HepG2 (cell line): Measurements from ENCODE around the gene CTNNA3.

Experiments
- CTCF ChIP-seq: sonication (generic); formaldehyde crosslinking; IDR thresholded peaks from 2 replicates; pipeline ENCODE4 v1.5.0; 2020; ENCODE audit warnings: mild to moderate bottlenecking, missing genetic modification reagents, moderate library complexity
- EP300 ChIP-seq, 3 experiments: sonication (generic) in 1 of 3; formaldehyde crosslinking in 1 of 3; IDR thresholded peaks; 2 replicates each; pipeline versions ENCODE4 v1.5.1 to v1.6.1; 2011 to 2020; ENCODE audit warnings: low read depth in 2 of 3, low read length in 2 of 3, borderline replicate concordance in 1 of 3, improper control_type of control experiment in 1 of 3, mild to moderate bottlenecking in 1 of 3, missing genetic modification reagents in 1 of 3, moderate library complexity in 1 of 3
- ESRRA ChIP-seq: sonication (generic); formaldehyde crosslinking; IDR thresholded peaks from 2 replicates; pipeline ENCODE4 v1.5.1; 2020; ENCODE audit warnings: mild to moderate bottlenecking, low read depth, missing genetic modification reagents
- GABPA ChIP-seq, 2 experiments: IDR thresholded peaks; 2 replicates each; pipeline ENCODE4 v1.6.1; 2011 to 2016; ENCODE audit warnings: low read depth in 2 of 2, low read length in 1 of 2, missing biosample characterization in 1 of 2, missing genetic modification characterization in 1 of 2
- KDM2A ChIP-seq: sonication (generic); formaldehyde crosslinking; IDR thresholded peaks from 2 replicates; pipeline ENCODE4 v1.4.0; 2020; ENCODE audit warnings: low read depth, missing genetic modification reagents, borderline replicate concordance
- POLR2A ChIP-seq, 2 experiments: IDR thresholded peaks; 2 replicates each; pipeline ENCODE4 v1.6.1; 2011; ENCODE audit warnings: low read depth in 2 of 2, low read length in 2 of 2, mild to moderate bottlenecking in 1 of 2, moderate library complexity in 1 of 2; ENCODE audit not compliant: insufficient read depth in 1 of 2
- POLR2AphosphoS5 ChIP-seq: IDR thresholded peaks from 2 replicates; pipeline ENCODE4 v1.6.1; 2012; ENCODE audit warnings: low read depth, low read length
- SIN3A ChIP-seq: IDR thresholded peaks from 2 replicates; pipeline ENCODE4 v1.6.1; 2011; ENCODE audit warnings: low read depth, mild to moderate bottlenecking, control low read depth, low read length, borderline replicate concordance
- TFE3 ChIP-seq: IDR thresholded peaks from 2 replicates; pipeline ENCODE4 v1.6.1; 2016
- ZFP36L1 ChIP-seq: sonication (generic); formaldehyde crosslinking; IDR thresholded peaks from 2 replicates; pipeline ENCODE4 v1.8.0; 2022; ENCODE audit warnings: mild to moderate bottlenecking, missing genetic modification reagents, moderate library complexity
- ZNF205 ChIP-seq: IDR thresholded peaks from 2 replicates; pipeline ENCODE4 v1.6.1; 2018; ENCODE audit warnings: missing biosample characterization, missing genetic modification reagents
- ZNF546 ChIP-seq: sonication (generic); formaldehyde crosslinking; conservative IDR thresholded peaks from 2 replicates; pipeline ENCODE4 v1.8.1; 2023; ENCODE audit warnings: mild to moderate bottlenecking, missing genetic modification reagents
- ZNF709 ChIP-seq: sonication (generic); formaldehyde crosslinking; IDR thresholded peaks from 2 replicates; pipeline ENCODE4 v1.5.0; 2020; ENCODE audit warnings: mild to moderate bottlenecking, missing genetic modification reagents
- TF ChIP-seq, protein P1 (sequence below): sonication (generic); formaldehyde crosslinking; IDR thresholded peaks from 2 replicates; pipeline ENCODE4 v1.4.0; 2020; ENCODE audit warnings: missing genetic modification reagents

DNA sequence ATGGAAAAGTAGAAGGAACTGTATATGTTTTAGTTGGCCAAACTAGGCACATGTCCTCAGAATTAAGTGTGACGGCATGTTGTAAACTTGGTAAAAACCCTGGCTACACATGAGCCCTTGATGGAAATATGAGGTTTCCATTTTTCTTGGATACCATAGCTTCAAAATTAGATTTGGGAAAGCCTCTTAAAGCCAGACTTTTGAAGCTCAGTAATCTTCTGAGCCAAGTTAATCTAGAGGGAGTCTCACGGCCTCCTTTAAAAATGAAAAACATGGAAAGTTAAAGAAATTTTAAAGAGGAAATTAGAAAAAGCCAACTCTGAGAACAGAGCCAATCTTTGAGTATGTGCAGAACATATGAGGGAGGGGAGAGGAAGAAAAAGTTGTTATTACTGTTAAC is 376.0 kb downstream of the CTNNA3 start:
- TF ChIP-seq POLR2AphosphoS5: no peak
- no peak for TF ChIP-seq KDM2A (CRISPR knock-in tag)
- TF ChIP-seq ZNF546 (CRISPR knock-in tag): no peak
- no peak for TF ChIP-seq POLR2A (IDR thresholded peaks at IDR 0.05; ENCODE audit: insufficient read depth in 1 of 2, low read depth in 2 of 2, low read length in 2 of 2)
- no peak for TF ChIP-seq GABPA (IDR thresholded peaks at IDR 0.05; ENCODE audit: low read depth, low read length)
- TF ChIP-seq GABPA (CRISPR knock-in tag; IDR thresholded peaks at IDR 0.05; ENCODE audit: low read depth): no peak
- TF ChIP-seq, protein P1, sequence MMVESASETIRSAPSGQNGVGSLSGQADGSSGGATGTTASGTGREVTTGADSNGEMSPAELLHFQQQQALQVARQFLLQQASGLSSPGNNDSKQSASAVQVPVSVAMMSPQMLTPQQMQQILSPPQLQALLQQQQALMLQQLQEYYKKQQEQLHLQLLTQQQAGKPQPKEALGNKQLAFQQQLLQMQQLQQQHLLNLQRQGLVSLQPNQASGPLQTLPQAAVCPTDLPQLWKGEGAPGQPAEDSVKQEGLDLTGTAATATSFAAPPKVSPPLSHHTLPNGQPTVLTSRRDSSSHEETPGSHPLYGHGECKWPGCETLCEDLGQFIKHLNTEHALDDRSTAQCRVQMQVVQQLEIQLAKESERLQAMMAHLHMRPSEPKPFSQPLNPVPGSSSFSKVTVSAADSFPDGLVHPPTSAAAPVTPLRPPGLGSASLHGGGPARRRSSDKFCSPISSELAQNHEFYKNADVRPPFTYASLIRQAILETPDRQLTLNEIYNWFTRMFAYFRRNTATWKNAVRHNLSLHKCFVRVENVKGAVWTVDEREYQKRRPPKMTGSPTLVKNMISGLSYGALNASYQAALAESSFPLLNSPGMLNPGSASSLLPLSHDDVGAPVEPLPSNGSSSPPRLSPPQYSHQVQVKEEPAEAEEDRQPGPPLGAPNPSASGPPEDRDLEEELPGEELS (CRISPR knock-in tag): no peak
- no peak for TF ChIP-seq ZNF709 (CRISPR knock-in tag)
- TF ChIP-seq ZFP36L1: no peak
- TF ChIP-seq TFE3 (CRISPR knock-in tag): no peak
- no peak for TF ChIP-seq CTCF (CRISPR knock-in tag)
- no peak for TF ChIP-seq ESRRA (CRISPR knock-in tag)
- no peak for TF ChIP-seq ZNF205
- no peak for TF ChIP-seq EP300 (IDR thresholded peaks at IDR 0.05; ENCODE audit: low read depth in 2 of 2, low read length in 2 of 2)
- no peak for TF ChIP-seq EP300 (CRISPR knock-in tag; IDR thresholded peaks at IDR 0.05; ENCODE audit: borderline replicate concordance)
- no peak for TF ChIP-seq SIN3A
